ENCODE measurements around the gene KITLG.

DNA sequence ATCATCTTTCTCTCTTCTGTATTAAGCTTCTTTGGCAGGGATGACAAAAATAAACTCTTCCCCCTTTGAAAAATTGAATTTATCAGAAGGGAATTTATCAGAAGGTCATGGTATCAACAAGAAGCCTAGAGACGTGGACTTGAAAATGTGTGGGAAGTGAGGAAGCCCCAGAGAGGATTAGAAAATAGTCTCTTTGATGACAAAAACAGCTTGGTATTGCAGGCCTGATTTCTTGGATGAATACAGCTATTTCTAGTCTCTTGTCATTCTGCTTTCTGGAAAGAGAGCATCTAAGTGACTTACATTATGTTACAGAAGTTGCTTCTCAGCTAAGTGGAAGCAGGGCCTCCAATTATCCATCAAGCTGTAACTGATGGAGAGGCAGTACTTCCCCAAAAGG is 111.1 kb downstream of the KITLG start:
- TF ChIP-seq, protein P1, sequence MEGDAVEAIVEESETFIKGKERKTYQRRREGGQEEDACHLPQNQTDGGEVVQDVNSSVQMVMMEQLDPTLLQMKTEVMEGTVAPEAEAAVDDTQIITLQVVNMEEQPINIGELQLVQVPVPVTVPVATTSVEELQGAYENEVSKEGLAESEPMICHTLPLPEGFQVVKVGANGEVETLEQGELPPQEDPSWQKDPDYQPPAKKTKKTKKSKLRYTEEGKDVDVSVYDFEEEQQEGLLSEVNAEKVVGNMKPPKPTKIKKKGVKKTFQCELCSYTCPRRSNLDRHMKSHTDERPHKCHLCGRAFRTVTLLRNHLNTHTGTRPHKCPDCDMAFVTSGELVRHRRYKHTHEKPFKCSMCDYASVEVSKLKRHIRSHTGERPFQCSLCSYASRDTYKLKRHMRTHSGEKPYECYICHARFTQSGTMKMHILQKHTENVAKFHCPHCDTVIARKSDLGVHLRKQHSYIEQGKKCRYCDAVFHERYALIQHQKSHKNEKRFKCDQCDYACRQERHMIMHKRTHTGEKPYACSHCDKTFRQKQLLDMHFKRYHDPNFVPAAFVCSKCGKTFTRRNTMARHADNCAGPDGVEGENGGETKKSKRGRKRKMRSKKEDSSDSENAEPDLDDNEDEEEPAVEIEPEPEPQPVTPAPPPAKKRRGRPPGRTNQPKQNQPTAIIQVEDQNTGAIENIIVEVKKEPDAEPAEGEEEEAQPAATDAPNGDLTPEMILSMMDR (IDR thresholded peaks at IDR 0.05), result no peak
- no peak for TF ChIP-seq POLR2A (IDR thresholded peaks at IDR 0.05)

Measured in adrenal gland (tissue), 5 donors.